GM12874 (cell line): ENCODE measurements around the gene RYR2.

ENCODE experiments used
- CTCF ChIP-seq: IDR thresholded peaks from 2 replicates; pipeline ENCODE4 v1.5.1; 2011; ENCODE audit warnings: low read depth, mild to moderate bottlenecking, control low read depth, low read length, moderate library complexity; ENCODE audit not compliant: insufficient read depth

Gene RYR2

GRCh38 chr1:237164406-237165352 lies 122.7 kb downstream of the RYR2 start:
- TF ChIP-seq CTCF = no peak

GRCh38 chr1:237166086-237166485 lies 124.1 kb downstream of the RYR2 start:
- no peak for TF ChIP-seq CTCF

- no peak for TF ChIP-seq CTCF
Observed at GRCh38 chr1:237166593-237167101, 124.7 kb downstream of the RYR2 start.

- no peak for TF ChIP-seq CTCF
Observed at GRCh38 chr1:237170149-237170548, 128.2 kb downstream of the RYR2 start.

GRCh38 chr1:237171454-237172117 lies 129.6 kb downstream of the RYR2 start:
- TF ChIP-seq CTCF = no peak

GRCh38 chr1:237172118-237172485 lies 130.1 kb downstream of the RYR2 start:
- no peak for TF ChIP-seq CTCF

GRCh38 chr1:237179503-237179902 lies 137.5 kb downstream of the RYR2 start:
- TF ChIP-seq CTCF = no peak
